Activated CD4-positive, alpha-beta T cell treated with anti-CD3 and anti-CD28 coated beads, Interleukin-2, amount 10 ng/mL, durations not matched to agents 24 days and 14 days (primary cell): ENCODE results near the gene ARL16. TPM values are rescaled to one million over a fixed set of nuclear protein-coding genes. Genes with fewer than 3 reads are reported as not detected.
"Not testable (repeated sequence)": the region's sequence is repeated elsewhere in the genome, so short reads cannot be mapped to it uniquely, and the experiment has no call there.

Source experiments
- DNase-seq: peaks from one replicate; pipeline ENCODE4 v3.0.0; 2022
- H3K27ac Mint-ChIP-seq: one replicate; pipeline ENCODE4 v1.8.0; 2022; ENCODE audit warnings: mild to moderate bottlenecking, mixed read lengths
- H3K27me3 Mint-ChIP-seq: one replicate; pipeline ENCODE4 v1.8.0; 2022; ENCODE audit warnings: mixed read lengths
- H3K36me3 Mint-ChIP-seq: one replicate; pipeline ENCODE4 v1.8.0; 2022; ENCODE audit warnings: low read depth, mild to moderate bottlenecking, mixed read lengths
- H3K4me1 Mint-ChIP-seq: one replicate; pipeline ENCODE4 v1.8.0; 2021; ENCODE audit warnings: mixed read lengths
- H3K4me3 Mint-ChIP-seq: one replicate; pipeline ENCODE4 v1.8.0; 2022; ENCODE audit warnings: mild to moderate bottlenecking, moderate library complexity, mixed read lengths
- H3K9me3 Mint-ChIP-seq: one replicate; pipeline ENCODE4 v1.8.0; 2021; ENCODE audit warnings: mixed read lengths
- intact Hi-C: fragments of 100-400 bp; cut with micrococcal nuclease; formaldehyde crosslinking; loops from one replicate; pipeline ENCODE4 v1.15.1; 2023
- total RNA-seq: library from RNA; stranded (reverse); gene quantifications from 2 replicates; pipeline ENCODE4 v1.2.3, GENCODE V29; 2022

ARL16 gene
- total RNA-seq, 1 donor from 2014 or later, result 34.9 TPM

DNA sequence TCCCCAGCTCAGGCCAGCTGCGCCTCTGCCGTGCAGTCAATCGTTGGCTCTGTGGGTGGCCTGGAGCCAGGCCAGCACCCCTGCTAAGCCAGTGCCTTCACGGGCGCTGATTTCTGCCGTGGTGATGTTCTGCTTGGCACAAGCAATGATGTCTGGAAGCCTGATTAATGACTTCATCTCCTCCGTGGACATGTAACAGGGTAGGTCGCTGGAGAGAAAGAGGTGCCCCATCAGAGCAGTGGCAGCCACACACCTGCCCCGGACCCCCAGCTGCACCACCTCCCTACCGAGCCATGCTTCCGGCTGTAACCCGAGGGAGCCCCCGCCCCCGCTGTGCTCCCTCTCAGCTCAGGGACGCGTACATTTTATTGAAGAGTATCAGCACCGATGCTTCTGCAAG is 1.9 kb downstream of the ARL16 start:
- Mint-ChIP-seq H3K4me1 (peaks cover 22% of the 10 kb centered on the region), H3K9me3 (no peaks in the 10 kb centered on the region), H3K4me3 (no peak overlapping the region), H3K27me3 (peaks cover 2% of the 10 kb centered on the region), H3K27ac (no peak overlapping the region), H3K36me3 (peaks cover 31% of the 10 kb centered on the region)
- intact Hi-C loops, result loop anchor here (2.0 kb wide), 1 partner anchor 29 kb away; no protein-coding TSS in a partner anchor
- DNase-seq, result no peak

DNA sequence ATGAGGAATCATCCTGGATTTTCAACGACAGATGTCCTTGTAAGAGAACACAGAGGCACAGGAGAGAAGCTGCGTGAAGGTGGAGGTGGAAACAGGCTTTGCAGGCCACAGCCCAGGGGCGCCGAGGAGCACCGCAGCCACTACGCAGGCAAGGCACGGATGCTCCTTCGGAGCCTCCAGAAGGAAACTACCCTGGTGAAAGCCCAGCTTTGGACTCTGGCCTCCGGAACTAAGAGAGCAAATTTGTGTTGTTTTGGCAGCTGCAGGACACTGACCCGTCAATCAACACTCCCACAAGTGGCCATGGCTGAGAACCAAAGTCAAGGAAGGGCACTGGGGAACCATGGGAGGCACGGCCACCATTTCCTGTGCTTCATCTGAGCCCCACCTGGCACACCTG is 3.4 kb downstream of the ARL16 start:
- no peak overlapping the region for H3K4me3 Mint-ChIP-seq
- no peak overlapping the region for H3K27ac Mint-ChIP-seq
- H3K9me3 Mint-ChIP-seq, result no peaks in the 10 kb centered on the region
- peaks cover 20% of the 10 kb centered on the region for H3K36me3 Mint-ChIP-seq
- peaks cover 2% of the 10 kb centered on the region for H3K27me3 Mint-ChIP-seq
- intact Hi-C loops, result no loop called here
- H3K4me1 Mint-ChIP-seq, result peaks cover 14% of the 10 kb centered on the region
- no peak for DNase-seq

DNA sequence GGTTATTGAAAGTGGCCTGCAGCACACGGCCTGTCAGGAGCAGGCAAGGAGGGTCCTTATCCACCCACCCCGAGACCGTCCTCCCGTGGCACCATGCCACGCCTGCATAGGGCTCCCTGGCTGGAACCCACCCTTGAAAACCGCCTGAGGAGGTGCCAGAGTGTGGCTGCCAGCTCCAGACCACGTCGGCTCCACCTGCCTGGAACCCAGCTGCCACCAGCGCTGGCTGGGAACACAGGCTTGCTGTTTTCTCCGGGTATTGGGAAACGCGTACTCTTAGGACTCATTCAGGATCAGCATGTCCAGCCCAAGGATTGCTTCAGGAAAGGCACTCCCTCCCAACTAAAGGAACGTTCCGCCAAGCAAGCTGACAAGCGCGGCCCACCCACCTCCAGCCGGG is 6.7 kb downstream of the ARL16 start:
- intact Hi-C loops, result no loop called here
- H3K9me3 Mint-ChIP-seq, result no peaks in the 10 kb centered on the region
- H3K4me3 Mint-ChIP-seq, result no peak overlapping the region
- peaks cover 22% of the 10 kb centered on the region for H3K36me3 Mint-ChIP-seq
- no peak for DNase-seq
- no peaks in the 10 kb centered on the region for H3K4me1 Mint-ChIP-seq
- no peaks in the 10 kb centered on the region for H3K27me3 Mint-ChIP-seq
- no peak overlapping the region for H3K27ac Mint-ChIP-seq

DNA sequence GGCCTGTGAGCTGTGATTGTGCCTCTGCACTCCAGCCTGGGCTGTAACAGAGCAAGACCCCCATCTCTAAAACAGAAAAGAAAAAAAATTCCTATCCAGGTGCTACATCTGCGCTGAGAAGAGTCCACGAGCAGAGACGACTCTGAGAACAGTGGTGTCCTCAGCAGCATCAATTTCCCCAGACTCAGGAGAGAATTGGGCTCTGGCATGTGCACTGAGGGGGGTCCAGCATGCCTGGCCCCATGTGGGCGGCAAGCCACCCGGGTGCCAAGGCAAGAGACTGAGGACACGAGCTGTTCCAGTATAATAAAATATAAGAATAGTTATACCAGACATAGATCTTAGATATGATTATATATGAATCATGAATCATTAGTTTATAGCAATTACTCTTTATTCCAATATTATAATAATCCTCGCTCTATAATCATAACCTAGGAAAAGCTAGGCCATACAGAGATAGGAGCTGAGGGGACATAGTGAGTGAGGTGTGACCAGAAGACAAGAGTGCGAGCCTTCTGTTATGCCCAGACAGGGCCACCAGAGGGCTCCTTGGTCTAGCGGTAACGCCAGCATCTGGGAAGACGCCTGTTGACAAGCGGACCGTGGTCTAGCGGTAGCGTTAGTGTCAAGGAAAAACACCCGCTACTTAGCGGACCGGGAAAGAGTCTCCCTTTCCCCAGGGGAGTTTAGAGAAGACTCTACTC is 7.9 kb downstream of the ARL16 start:
- H3K9me3 Mint-ChIP-seq, intact Hi-C loops, H3K27me3 Mint-ChIP-seq, H3K27ac Mint-ChIP-seq, H3K4me1 Mint-ChIP-seq, H3K4me3 Mint-ChIP-seq: not testable (repeated sequence)
- DNase-seq, result peak; percentile 78
- H3K36me3 Mint-ChIP-seq, result peaks cover 20% of the 10 kb centered on the region

DNA sequence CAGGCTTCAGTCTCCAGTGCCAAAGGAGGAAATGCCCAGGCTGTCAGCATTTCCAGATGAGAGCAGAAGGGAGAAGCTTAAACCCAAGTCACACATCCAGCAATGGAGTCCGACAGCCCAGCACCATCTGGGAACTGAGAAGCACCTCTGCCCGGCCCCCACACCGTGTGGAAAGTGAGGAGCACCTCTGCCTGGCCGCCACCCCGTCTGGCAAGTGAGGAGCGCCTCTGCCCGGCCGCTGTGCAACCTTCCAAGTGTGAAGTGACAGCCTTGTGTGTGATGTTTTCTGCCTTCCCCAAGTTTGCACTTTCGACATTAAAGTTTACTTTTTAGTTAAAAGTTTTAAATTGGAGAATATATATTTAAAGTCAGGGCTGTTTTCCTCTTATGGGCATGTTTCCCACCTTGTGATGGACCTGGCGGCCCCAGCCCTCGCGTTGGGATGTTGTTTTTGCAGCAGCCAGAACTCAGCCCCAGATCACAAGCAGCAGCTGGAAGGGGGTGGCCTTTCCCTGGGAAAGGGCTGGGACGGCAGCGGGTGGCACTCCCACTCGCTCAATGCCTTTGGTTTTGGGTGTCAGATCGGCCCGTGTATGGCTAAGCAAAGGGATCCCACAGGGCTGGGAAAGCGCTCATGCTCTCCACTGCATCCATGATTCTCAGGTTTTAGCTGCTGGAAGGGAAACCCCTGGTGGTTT is 9.9 kb downstream of the ARL16 start:
- H3K36me3 Mint-ChIP-seq, result peaks cover 29% of the 10 kb centered on the region
- DNase-seq, result no peak
- intact Hi-C loops, result no loop called here
- no peaks in the 10 kb centered on the region for H3K27me3 Mint-ChIP-seq
- no peak overlapping the region for H3K4me3 Mint-ChIP-seq
- no peak overlapping the region for H3K27ac Mint-ChIP-seq
- peaks cover 3% of the 10 kb centered on the region for H3K4me1 Mint-ChIP-seq
- H3K9me3 Mint-ChIP-seq, result no peaks in the 10 kb centered on the region

DNA sequence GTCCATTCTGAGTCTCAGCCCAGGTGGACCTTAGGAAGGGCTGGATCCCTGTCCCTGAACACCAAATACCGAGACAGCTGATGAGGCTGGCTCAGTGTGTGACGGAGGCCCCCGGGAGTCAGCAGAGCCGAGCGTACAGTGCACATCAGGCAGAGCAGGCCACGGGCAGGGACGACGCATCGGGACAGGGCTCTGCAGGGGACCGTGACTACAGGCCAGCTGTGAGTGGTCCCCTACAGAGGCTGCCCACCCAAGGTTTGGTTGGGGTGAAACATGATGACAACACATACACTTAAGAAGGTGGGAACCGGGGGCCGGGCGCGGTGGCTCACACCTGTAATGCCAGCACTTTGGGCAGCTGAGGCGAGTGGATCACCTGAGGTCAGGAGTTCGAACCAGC is 10.6 kb downstream of the ARL16 start:
- H3K9me3 Mint-ChIP-seq, result no peaks in the 10 kb centered on the region
- intact Hi-C loops, result no loop called here
- no peak overlapping the region for H3K27ac Mint-ChIP-seq
- peaks cover 8% of the 10 kb centered on the region for H3K4me1 Mint-ChIP-seq
- H3K36me3 Mint-ChIP-seq, result peaks cover 35% of the 10 kb centered on the region
- no peak for DNase-seq
- H3K4me3 Mint-ChIP-seq, result no peak overlapping the region
- no peaks in the 10 kb centered on the region for H3K27me3 Mint-ChIP-seq

DNA sequence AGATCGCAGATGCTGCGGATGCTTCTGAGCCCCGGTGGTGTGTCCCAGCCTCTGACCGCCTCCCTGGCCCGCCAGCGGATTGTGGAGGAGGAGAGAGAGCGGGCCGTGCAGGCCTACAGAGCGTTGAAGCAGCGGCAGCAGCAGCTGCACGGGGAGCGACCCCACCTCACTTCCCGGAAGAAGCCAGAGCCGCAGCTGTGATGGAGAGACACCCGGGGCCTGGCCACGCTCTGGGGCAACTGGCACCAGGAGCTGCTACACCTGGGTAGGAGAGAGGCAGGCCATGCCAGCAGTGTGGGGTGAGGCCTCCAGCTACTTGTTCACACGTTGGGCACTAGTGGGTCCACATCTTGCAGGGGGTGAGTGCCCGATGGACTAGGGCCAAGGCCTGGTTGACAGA is 11.1 kb downstream of the ARL16 start:
- no peak for DNase-seq
- H3K4me1 Mint-ChIP-seq, result peaks cover 13% of the 10 kb centered on the region
- peak overlapping the region; percentile 58 for H3K27ac Mint-ChIP-seq
- no peaks in the 10 kb centered on the region for H3K9me3 Mint-ChIP-seq
- intact Hi-C loops, result no loop called here
- no peak overlapping the region for H3K4me3 Mint-ChIP-seq
- no peaks in the 10 kb centered on the region for H3K27me3 Mint-ChIP-seq
- H3K36me3 Mint-ChIP-seq, result peaks cover 40% of the 10 kb centered on the region

DNA sequence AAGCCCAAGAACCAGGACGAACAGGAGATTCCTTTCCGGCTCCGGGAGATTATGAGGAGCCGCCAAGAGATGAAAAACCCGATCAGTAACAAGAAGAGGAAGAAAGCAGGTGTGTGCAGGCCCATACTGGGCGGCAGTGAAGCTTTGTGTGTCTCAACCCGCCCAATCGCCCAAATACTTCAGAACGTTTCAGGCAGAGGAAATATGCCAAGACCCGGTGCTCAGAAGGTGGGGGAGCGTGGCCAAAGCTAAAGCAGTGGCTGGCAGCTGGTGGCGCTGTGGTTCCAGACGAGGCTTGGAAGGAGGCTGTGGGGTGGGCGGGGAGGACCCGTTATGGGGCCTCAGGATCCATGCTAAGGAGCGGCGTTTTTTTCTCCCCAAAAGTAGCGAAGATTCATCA is 15.8 kb downstream of the ARL16 start:
- no peak for DNase-seq
- no peaks in the 10 kb centered on the region for H3K27me3 Mint-ChIP-seq
- peaks cover 53% of the 10 kb centered on the region for H3K36me3 Mint-ChIP-seq
- no peaks in the 10 kb centered on the region for H3K9me3 Mint-ChIP-seq
- H3K27ac Mint-ChIP-seq, result peak overlapping the region; percentile 69
- H3K4me3 Mint-ChIP-seq, result peak overlapping the region; percentile 93
- intact Hi-C loops, result no loop called here
- peaks cover 30% of the 10 kb centered on the region for H3K4me1 Mint-ChIP-seq

DNA sequence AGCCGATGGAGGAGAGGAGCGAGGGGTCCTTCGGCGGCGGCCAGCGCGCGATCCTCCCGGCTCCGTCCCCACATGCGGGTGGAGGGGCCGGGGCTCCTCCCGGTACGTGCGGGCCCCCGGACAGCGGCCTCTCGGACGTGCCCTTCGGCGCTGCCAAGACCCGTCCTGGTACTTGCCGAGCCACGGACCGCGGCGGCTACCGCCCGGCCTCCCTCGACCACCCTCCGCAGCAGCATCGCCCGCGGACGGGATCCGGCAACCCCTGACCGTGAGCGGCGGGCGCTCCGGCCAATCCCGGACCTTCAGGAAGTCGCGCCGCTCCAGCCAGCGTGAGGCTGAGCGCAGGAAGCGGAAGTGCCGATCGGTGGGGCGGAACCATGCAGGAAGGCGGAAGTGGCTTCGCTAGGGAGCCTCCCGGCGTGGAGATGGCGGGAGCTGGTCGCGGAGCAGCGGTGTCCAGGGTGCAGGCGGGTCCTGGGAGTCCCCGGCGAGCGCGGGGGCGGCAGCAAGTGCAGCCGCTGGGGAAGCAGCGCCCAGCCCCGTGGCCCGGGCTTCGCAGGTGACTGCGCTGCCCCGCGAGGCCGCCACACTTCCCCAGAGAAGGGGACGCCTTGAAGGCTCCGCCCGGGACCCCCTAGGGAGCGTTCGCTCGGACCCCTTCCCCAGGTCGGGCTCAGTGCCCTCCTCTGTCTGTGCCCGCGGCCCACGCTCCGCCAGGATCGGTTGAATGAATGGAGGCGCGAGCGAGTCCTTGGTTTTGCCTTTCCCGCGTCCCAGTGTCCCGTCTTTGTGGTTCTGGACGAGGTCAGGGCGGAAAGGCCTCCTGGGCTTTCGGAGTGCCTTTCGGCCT is 17.0 kb downstream of the ARL16 start, which contains the start of the genes CCDC137 and OXLD1:
Gene CCDC137 (plus strand): TSS at position 396 of the 850 bp plus-strand sequence. CDS start 30 bp downstream, at position 426.
Gene OXLD1 (minus strand): TSS at position 264 of the 850 bp plus-strand sequence. CDS start 28 bp downstream, at position 236.
- H3K4me1 Mint-ChIP-seq, result peaks cover 33% of the 10 kb centered on the region
- intact Hi-C loops, result loop anchor here (1.0 kb wide), 2 partner anchors 17 to 29 kb away; partner anchors contain the start of genes ARL16, NPLOC4 and TSPAN10
- H3K27me3 Mint-ChIP-seq, result no peaks in the 10 kb centered on the region
- H3K4me3 Mint-ChIP-seq, result peak within 1 kb of the TSS; percentile 93
- no peaks in the 10 kb centered on the region for H3K9me3 Mint-ChIP-seq
- H3K36me3 Mint-ChIP-seq, result peaks cover 48% of the 10 kb centered on the region
- H3K27ac Mint-ChIP-seq, result peak within 1 kb of the TSS; percentile 97
- peak; percentile 98 for DNase-seq

DNA sequence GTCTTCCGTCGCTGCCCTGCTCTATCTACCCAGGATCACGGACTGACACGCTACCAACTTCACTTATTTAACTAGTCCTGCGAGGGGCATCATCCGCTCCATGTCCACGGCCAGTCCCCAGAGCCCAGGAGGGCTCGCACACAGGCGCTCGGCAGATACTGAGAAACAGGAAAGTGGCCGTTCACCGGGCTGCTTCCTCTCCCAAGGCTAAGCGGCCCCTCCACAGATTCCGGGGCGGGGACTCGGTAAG is 17.6 kb downstream of the ARL16 start:
- intact Hi-C loops, result loop anchor here (1.0 kb wide), 2 partner anchors 17 to 29 kb away; partner anchors contain the start of genes ARL16, NPLOC4 and TSPAN10

DNA sequence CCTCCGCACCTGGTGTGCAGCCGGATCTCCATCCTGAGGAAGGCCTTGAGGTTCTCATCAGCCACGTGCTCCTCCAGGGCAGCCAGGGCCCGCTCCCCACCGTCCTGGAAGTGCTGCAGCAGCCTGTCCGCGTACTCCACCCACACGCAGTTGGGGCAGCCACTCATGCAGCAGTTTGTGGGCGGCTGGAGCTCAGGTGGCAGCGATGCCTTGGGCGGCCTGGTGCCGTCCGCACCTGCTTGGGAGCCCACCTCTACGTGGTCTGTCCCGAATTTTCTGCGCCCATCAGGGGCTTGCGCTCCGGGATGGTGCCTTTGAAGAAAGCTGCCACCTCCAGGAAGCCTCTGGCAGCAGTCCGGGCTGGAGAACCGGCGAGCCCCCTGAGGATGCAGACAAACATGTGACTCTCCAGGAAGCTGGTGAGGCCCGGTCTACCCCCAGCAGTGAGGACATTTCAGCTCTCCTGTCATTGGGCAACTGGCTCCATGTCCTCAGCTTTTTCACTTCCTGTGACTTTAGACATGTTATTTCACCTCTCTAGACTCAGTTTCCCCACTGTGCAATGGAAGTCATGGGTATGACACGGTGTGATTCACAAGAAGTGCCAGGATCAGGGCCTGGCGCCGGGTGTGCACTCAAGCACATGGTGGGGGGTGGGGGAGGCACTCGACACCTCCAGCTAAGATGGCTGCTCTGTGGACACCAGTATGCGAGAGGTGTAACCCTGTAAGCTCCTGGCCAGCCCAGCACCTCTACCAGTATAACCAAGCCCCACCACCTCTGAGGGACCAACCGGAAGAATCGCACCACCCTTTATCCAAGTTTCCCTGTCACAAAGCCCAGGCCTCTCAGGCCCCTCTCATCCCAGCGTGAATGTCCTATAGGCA is 18.1 kb downstream of the ARL16 start:
- Mint-ChIP-seq H3K9me3 (no peaks in the 10 kb centered on the region), H3K4me3 (peak overlapping the region; percentile 93), H3K27ac (peak overlapping the region; percentile 97), H3K27me3 (no peaks in the 10 kb centered on the region), H3K4me1 (peaks cover 33% of the 10 kb centered on the region), H3K36me3 (peaks cover 44% of the 10 kb centered on the region)
- peak; percentile 79 for DNase-seq
- intact Hi-C loops, result loop anchor here (1.0 kb wide), 2 partner anchors 18 to 28 kb away; partner anchors contain the start of genes ARL16, NPLOC4 and TSPAN10

More for the DNA sequence above, 17.6 kb downstream of the ARL16 start:
- H3K4me1 Mint-ChIP-seq, result peaks cover 33% of the 10 kb centered on the region
- H3K36me3 Mint-ChIP-seq, result peaks cover 45% of the 10 kb centered on the region
- peak overlapping the region; percentile 97 for H3K27ac Mint-ChIP-seq
- peak overlapping the region; percentile 93 for H3K4me3 Mint-ChIP-seq
- H3K9me3 Mint-ChIP-seq, result no peaks in the 10 kb centered on the region
- H3K27me3 Mint-ChIP-seq, result no peaks in the 10 kb centered on the region
- DNase-seq, result no peak

DNA sequence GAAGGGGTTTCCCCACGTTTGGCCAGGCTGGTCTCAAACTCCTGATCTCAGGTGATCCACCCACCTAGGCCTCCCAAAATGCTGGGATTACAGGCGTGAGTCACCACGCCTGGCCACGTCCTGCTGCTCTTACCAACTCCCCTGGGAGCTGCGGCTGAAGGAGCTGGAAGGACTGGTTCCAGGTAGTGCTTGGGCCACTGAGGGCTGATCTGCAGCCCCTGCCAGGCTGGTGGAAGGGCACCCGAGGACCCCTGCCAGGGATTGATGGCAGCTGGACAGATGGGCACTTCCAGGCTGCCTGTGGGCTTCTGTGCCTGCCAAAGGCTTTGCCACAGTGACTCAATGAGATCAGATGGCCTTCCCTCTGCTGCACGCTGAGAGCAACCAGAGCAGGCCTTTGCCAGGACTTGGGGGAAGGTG is 19.5 kb downstream of the ARL16 start:
- H3K9me3 Mint-ChIP-seq, result no peaks in the 10 kb centered on the region
- H3K27ac Mint-ChIP-seq, result peak overlapping the region; percentile 71
- peak overlapping the region; percentile 51 for H3K4me3 Mint-ChIP-seq
- intact Hi-C loops, result no loop called here
- no peak for DNase-seq
- peaks cover 30% of the 10 kb centered on the region for H3K4me1 Mint-ChIP-seq
- H3K27me3 Mint-ChIP-seq, result no peaks in the 10 kb centered on the region
- H3K36me3 Mint-ChIP-seq, result peaks cover 32% of the 10 kb centered on the region

DNA sequence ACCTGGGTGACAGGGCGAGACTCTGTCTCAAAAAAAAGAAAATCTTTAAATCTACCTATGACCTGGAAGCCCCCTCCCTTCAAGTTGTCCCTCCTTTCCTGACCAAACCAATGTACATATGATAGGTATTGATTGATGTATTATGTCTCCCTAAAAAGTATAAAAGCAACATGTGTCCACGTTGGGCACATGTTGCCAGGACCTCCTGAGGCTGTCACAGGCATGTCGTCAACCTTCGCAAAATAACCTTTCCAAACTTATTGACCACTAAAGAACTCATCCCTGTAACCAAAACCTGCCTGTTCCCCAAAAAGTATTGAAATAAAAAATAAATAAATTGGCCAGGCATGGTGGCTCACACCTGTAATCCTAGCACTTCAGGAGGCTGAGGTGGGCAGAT is 21.6 kb downstream of the ARL16 start:
- DNase-seq, result no peak
- intact Hi-C loops, result no loop called here
- H3K4me1 Mint-ChIP-seq, result peaks cover 23% of the 10 kb centered on the region
- no peak overlapping the region for H3K4me3 Mint-ChIP-seq
- H3K27ac Mint-ChIP-seq, result no peak overlapping the region
- no peaks in the 10 kb centered on the region for H3K9me3 Mint-ChIP-seq
- no peaks in the 10 kb centered on the region for H3K27me3 Mint-ChIP-seq
- H3K36me3 Mint-ChIP-seq, result peaks cover 21% of the 10 kb centered on the region
